Measurements from ENCODE around the gene TEX264. TPM values are rescaled to one million over a fixed set of nuclear protein-coding genes. Genes with fewer than 3 reads are reported as not detected.

The TEX264 gene
- total and polyA plus RNA-seq, 2 donors (not counting 1 experiment from before 2014, with no cell fraction given) = 34.3 to 51.0 TPM

GRCh38 chr3:51691021-51691420, 20.0 kb downstream of the TEX264 start:
- Histone ChIP-seq H3K4me1 (ENCODE audit: control insufficient read depth, extremely low read depth, insufficient read depth, low read length) (no peaks in the 10 kb centered on the region), H3K4me2 (ENCODE audit: extremely low read depth, insufficient read depth, low read length) (no peak overlapping the region), H3K9me3 (ENCODE audit: control insufficient read depth, insufficient read depth, low read depth, low read length) (no peaks in the 10 kb centered on the region), H3K36me3 (ENCODE audit: control insufficient read depth, insufficient read depth, low read length) (peaks cover 7% of the 10 kb centered on the region), H3K4me3 (replicated peaks in 1 of 4; ENCODE audit: control extremely low read depth in 1 of 4, insufficient read depth in 1 of 4, low read depth in 3 of 4, low read length in 4 of 4) (no peak overlapping the region), H3K27me3 (ENCODE audit: control insufficient read depth, insufficient read depth, low read length) (no peaks in the 10 kb centered on the region), H2AFZ (ENCODE audit: low read length) (no peak overlapping the region), H4K20me1 (ENCODE audit: control insufficient read depth, extremely low read depth, insufficient read depth, low read length) (no peaks in the 10 kb centered on the region), H3K27ac (ENCODE audit: insufficient read depth, low read length) (no peak overlapping the region), H3K9ac (ENCODE audit: insufficient read depth, low read length) (no peak overlapping the region), H3K79me2 (ENCODE audit: control insufficient read depth, insufficient read depth, low read length) (no peaks in the 10 kb centered on the region)
- DNase-seq (ENCODE audit: low read depth in 2 of 2) = no peak
- TF ChIP-seq CTCF (conservative IDR thresholded peaks at IDR 0.05 in 1 of 2, IDR thresholded peaks at IDR 0.05 in 1 of 2; ENCODE audit: low read depth in 1 of 2, low read length in 2 of 2) = no peak
- TF ChIP-seq EZH2 (IDR thresholded peaks at IDR 0.05; ENCODE audit: low read length, missing control alignments) = no peak

- DNase-seq (ENCODE audit: low read depth in 2 of 2) = no peak
- Histone ChIP-seq H3K79me2 (ENCODE audit: control insufficient read depth, insufficient read depth, low read length) (no peaks in the 10 kb centered on the region), H3K4me2 (ENCODE audit: extremely low read depth, insufficient read depth, low read length) (no peak overlapping the region), H3K4me1 (ENCODE audit: control insufficient read depth, extremely low read depth, insufficient read depth, low read length) (no peaks in the 10 kb centered on the region), H3K9me3 (ENCODE audit: control insufficient read depth, insufficient read depth, low read depth, low read length) (no peaks in the 10 kb centered on the region), H3K27ac (ENCODE audit: insufficient read depth, low read length) (no peak overlapping the region), H3K36me3 (ENCODE audit: control insufficient read depth, insufficient read depth, low read length) (peaks cover 7% of the 10 kb centered on the region), H3K9ac (ENCODE audit: insufficient read depth, low read length) (no peak overlapping the region), H2AFZ (ENCODE audit: low read length) (no peak overlapping the region), H4K20me1 (ENCODE audit: control insufficient read depth, extremely low read depth, insufficient read depth, low read length) (no peaks in the 10 kb centered on the region), H3K4me3 (replicated peaks in 1 of 4; ENCODE audit: control extremely low read depth in 1 of 4, insufficient read depth in 1 of 4, low read depth in 3 of 4, low read length in 4 of 4) (no peak overlapping the region), H3K27me3 (ENCODE audit: control insufficient read depth, insufficient read depth, low read length) (no peaks in the 10 kb centered on the region)
- no peak for TF ChIP-seq EZH2 (IDR thresholded peaks at IDR 0.05; ENCODE audit: low read length, missing control alignments)
- no peak for TF ChIP-seq CTCF (conservative IDR thresholded peaks at IDR 0.05 in 1 of 2, IDR thresholded peaks at IDR 0.05 in 1 of 2; ENCODE audit: low read depth in 1 of 2, low read length in 2 of 2)
Measured at GRCh38 chr3:51691949-51692348, 20.9 kb downstream of the TEX264 start.

- TF ChIP-seq EZH2 (IDR thresholded peaks at IDR 0.05; ENCODE audit: low read length, missing control alignments) (no peak), CTCF (conservative IDR thresholded peaks at IDR 0.05 in 1 of 2, IDR thresholded peaks at IDR 0.05 in 1 of 2; ENCODE audit: low read depth in 1 of 2, low read length in 2 of 2) (no peak)
- Histone ChIP-seq H3K27ac (ENCODE audit: insufficient read depth, low read length) (no peak overlapping the region), H3K79me2 (ENCODE audit: control insufficient read depth, insufficient read depth, low read length) (no peaks in the 10 kb centered on the region), H2AFZ (ENCODE audit: low read length) (no peak overlapping the region), H3K4me1 (ENCODE audit: control insufficient read depth, extremely low read depth, insufficient read depth, low read length) (no peaks in the 10 kb centered on the region), H4K20me1 (ENCODE audit: control insufficient read depth, extremely low read depth, insufficient read depth, low read length) (no peaks in the 10 kb centered on the region), H3K27me3 (ENCODE audit: control insufficient read depth, insufficient read depth, low read length) (no peaks in the 10 kb centered on the region), H3K4me2 (ENCODE audit: extremely low read depth, insufficient read depth, low read length) (no peak overlapping the region), H3K4me3 (replicated peaks in 1 of 4; ENCODE audit: control extremely low read depth in 1 of 4, insufficient read depth in 1 of 4, low read depth in 3 of 4, low read length in 4 of 4) (no peak overlapping the region), H3K9me3 (ENCODE audit: control insufficient read depth, insufficient read depth, low read depth, low read length) (no peaks in the 10 kb centered on the region), H3K36me3 (ENCODE audit: control insufficient read depth, insufficient read depth, low read length) (peaks cover 5% of the 10 kb centered on the region), H3K9ac (ENCODE audit: insufficient read depth, low read length) (no peak overlapping the region)
- DNase-seq (ENCODE audit: low read depth in 2 of 2) = no peak
Measured at GRCh38 chr3:51692980-51693395, 21.9 kb downstream of the TEX264 start.

Data from fibroblast of lung (primary cell).